ENCODE results near the gene ESRRA. TPM values are rescaled to one million over a fixed set of nuclear protein-coding genes. Genes with fewer than 3 reads are reported as not detected.

The ESRRA gene
- total and polyA plus RNA-seq, 12 donors: 18.2 to 74.4 (median 54.5) TPM

DNA sequence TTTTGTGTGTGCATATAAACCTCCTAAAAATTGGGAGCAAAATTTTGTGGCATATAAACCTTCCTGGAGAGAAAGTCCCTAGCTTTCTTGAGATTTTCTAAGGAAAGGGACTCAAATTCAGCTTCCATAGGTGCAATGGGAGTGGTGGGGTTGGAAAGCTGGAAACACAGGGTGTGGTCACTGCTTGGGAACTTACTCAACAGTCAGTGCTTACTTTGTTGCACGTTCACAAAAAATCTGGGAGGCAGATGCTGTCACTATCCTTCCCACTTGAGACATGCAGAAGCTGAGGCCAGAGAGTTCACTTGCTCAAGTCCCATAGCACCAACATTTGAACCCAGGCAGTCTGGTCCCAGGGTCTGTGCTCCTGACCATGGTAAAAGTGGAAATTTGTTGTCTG is 9.1 kb upstream of the ESRRA start:
- no peaks in the 10 kb centered on the region for H3K36me3 ChIP-seq (replicated peaks in 1 of 2)
- peaks cover 59% of the 10 kb centered on the region for H3K27me3 ChIP-seq
- H3K9me3 ChIP-seq (replicated peaks in 1 of 3): no peaks in the 10 kb centered on the region
- WGBS, 4 donors: 50 to 90% (median 61%) methylated on average over 1 of the region's 1 CpG
- peaks cover 20 to 34% of the 10 kb centered on the region in 2 donors for H3K4me1 ChIP-seq (replicated peaks in 1 of 2)
- DNase-seq: no peak
- no peak overlapping the region for H3K27ac ChIP-seq
- TF ChIP-seq, protein P1, sequence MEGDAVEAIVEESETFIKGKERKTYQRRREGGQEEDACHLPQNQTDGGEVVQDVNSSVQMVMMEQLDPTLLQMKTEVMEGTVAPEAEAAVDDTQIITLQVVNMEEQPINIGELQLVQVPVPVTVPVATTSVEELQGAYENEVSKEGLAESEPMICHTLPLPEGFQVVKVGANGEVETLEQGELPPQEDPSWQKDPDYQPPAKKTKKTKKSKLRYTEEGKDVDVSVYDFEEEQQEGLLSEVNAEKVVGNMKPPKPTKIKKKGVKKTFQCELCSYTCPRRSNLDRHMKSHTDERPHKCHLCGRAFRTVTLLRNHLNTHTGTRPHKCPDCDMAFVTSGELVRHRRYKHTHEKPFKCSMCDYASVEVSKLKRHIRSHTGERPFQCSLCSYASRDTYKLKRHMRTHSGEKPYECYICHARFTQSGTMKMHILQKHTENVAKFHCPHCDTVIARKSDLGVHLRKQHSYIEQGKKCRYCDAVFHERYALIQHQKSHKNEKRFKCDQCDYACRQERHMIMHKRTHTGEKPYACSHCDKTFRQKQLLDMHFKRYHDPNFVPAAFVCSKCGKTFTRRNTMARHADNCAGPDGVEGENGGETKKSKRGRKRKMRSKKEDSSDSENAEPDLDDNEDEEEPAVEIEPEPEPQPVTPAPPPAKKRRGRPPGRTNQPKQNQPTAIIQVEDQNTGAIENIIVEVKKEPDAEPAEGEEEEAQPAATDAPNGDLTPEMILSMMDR (IDR thresholded peaks at IDR 0.05): no peak
- intact Hi-C loops (cut with DNase I): loop anchor here in 1 of 2 donors (5.0 to 10.0 kb wide), 2 partner anchors 89 to 291 kb away; partner anchors contain the start of gene FERMT3
- no peak overlapping the region for H3K4me3 ChIP-seq

DNA sequence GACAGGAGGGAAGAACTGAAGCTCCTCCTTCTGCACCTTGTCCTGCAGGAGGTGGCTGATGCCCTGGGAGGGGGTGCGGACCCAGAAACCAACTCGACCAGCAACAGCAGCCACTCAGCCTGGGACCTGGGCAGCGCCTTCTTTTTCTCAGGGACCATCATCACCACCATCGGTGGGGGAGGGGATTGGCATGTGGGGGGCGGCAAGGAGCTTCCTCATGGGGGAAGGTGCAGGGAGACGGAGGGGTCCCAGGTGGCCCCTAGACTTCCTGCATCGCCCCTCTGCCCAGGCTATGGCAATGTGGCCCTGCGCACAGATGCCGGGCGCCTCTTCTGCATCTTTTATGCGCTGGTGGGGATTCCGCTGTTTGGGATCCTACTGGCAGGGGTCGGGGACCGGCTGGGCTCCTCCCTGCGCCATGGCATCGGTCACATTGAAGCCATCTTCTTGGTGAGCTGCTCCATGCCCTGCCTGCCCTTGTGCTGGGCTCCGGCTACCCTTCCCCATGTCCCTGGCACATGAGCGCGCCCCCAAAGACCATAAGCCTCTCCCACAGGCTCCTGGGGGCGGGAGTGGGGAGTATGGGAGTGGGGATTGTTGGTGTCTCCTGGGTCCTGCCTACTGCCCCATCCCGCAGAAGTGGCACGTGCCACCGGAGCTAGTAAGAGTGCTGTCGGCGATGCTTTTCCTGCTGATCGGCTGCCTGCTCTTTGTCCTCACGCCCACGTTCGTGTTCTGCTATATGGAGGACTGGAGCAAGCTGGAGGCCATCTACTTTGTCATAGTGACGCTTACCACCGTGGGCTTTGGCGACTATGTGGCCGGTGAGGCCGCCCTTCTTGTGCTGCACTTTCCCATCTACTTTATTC is 8.3 kb upstream of the ESRRA start:
- Histone ChIP-seq H3K4me1 (replicated peaks in 1 of 2) (peaks cover 20 to 31% of the 10 kb centered on the region in 2 donors), H3K27ac (no peak overlapping the region), H3K4me3 (no peak overlapping the region), H3K9me3 (replicated peaks in 1 of 3) (no peaks in the 10 kb centered on the region), H3K27me3 (peaks cover 50% of the 10 kb centered on the region), H3K36me3 (replicated peaks in 1 of 2) (no peaks in the 10 kb centered on the region)
- TF ChIP-seq, protein P1 (IDR thresholded peaks at IDR 0.05): no peak
- TF ChIP-seq POLR2A (IDR thresholded peaks at IDR 0.05): no peak
- intact Hi-C loops (cut with DNase I): loop anchor here in 1 of 2 donors (5.0 to 10.0 kb wide), 2 partner anchors 90 to 292 kb away; partner anchors contain the start of gene FERMT3
- DNase-seq: no peak
- 17 to 22% (median 20%) methylated on average over 11 to 34 of the region's 34 CpGs for WGBS, 4 donors

DNA sequence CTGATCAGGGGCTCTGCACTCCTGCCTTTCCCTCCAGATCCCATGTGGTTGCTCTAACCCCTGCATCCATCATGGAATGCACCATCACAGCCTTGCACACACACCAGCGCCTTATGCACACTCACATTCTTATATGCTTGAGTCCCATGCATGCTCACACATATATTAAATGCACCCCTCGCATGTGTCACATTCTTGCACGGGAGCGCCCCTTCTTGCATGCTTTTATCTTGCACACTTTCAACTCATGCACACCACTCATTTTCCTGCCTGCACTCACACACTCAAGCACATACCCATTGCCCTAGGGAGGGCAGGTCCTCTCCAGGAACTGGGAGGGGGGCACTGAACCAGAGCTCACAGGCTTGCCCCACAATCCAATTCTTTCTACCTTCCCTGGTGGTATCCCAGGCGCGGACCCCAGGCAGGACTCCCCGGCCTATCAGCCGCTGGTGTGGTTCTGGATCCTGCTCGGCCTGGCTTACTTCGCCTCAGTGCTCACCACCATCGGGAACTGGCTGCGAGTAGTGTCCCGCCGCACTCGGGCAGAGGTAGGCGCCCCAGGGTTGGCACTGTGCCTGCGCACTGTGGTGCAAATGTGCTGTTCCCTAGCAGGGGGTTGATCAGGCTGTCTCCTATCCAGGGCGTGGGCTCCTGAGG is 7.5 kb upstream of the ESRRA start:
- intact Hi-C loops (cut with DNase I): loop anchor here in 1 of 2 donors (5.0 to 10.0 kb wide), 2 partner anchors 91 to 293 kb away; partner anchors contain the start of gene FERMT3
- Histone ChIP-seq H3K4me3 (no peak overlapping the region), H3K27me3 (peaks cover 43% of the 10 kb centered on the region), H3K36me3 (replicated peaks in 1 of 2) (no peaks in the 10 kb centered on the region), H3K4me1 (replicated peaks in 1 of 2) (peaks cover 20 to 25% of the 10 kb centered on the region in 2 donors), H3K27ac (no peak overlapping the region), H3K9me3 (replicated peaks in 1 of 3) (no peaks in the 10 kb centered on the region)
- no peak for DNase-seq
- no peak for TF ChIP-seq POLR2A (IDR thresholded peaks at IDR 0.05)
- TF ChIP-seq, protein P1 (IDR thresholded peaks at IDR 0.05): no peak
- 56 to 62% (median 59%) methylated on average over 16 to 18 of the region's 18 CpGs for WGBS, 4 donors
